Inferior parietal cortex (tissue), 1 donor: Measurements from ENCODE around the gene TMCC1.
"Not testable (repeated sequence)": the region's sequence is repeated elsewhere in the genome, so short reads cannot be mapped to it uniquely, and the experiment has no call there.

Experiments
- DNase-seq: peaks from one replicate; pipeline ENCODE4 v3.0.0-alpha.2; 2016; ENCODE audit errors: extremely low spot score

Gene TMCC1

DNA sequence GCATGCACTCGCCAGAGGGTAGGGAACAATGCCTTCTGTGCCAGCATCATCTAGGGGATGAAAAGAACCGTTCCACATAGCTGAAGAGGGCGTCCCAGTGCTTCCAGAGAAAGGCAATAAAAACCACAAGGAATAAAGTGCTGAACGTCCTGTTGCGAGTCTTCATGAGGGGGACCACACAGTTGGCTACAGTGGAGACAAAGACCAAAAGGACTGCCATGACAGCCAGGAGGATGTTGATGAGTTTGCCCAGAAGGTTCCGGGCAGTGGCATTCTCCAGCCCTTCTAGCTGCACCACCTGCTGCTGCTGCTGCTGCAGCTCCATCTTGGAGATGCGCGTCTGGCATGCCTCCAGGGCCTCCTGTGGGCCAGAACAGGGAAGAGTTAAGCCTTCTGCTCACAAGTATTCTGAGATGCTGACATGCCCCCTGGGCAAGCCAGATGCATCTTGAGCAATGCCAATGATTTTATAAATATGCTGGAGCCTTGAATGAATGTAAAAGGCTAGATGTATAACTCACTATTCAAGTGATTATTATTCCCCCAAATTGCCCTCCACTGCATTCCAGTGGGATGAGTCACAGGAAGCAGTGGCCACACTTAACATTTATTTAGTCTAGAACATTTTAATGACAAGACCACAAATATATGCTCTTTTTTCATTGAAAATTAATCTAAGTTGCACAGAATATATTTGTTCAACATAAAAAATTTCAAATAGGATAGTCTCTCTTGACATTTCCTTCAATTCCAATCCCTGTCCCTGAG is 241.9 kb downstream of the TMCC1 start:
- peak; percentile 66 for DNase-seq

DNA sequence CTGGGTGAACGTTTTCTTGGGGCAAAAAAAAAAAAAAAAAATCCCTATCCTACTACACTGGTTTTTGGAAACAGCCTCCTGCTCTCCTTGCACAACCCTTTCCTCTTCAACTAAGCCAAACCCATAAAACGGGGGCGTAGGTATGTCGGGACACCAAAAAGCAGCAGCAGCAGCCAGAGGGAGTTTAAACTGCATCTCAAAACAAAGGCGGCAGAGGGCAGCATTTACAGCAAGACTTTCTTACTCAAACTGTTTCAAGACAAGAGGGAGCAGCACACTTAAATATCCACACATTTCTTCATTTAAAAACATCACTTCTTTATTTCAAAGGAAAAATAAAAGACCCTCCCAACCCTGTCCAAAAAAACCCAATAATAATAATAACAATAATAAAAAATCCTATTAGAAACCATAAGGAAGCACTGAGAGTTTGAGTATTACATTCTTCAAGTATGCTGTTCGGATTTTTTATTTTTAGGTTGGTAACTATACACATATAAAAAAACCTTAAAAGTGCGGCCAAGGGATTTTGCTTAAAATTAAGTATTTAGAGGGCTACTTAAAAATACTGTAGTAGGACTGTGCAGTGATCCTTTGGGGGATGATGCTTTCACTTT is 243.1 kb downstream of the TMCC1 start:
- DNase-seq, result peak; percentile 82

DNA sequence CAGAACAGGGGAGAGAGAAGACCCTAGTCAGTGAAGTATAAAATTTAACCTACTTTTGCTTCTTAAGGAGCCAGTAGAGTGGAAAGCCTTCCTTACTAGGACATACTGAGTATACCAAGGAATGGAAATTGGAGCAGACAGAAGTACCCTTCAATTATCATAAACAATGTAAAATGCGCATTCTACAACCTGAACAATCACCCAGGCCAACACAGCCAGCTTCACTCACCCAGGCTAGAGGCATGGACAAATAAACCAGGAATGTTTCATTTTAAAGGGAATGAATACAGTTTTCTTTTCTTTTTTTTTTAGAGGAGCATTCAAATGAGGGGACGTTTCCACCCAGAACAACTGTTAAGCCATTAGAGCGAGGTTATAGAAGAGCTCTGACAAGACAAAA is 245.1 kb downstream of the TMCC1 start:
- no peak for DNase-seq

DNA sequence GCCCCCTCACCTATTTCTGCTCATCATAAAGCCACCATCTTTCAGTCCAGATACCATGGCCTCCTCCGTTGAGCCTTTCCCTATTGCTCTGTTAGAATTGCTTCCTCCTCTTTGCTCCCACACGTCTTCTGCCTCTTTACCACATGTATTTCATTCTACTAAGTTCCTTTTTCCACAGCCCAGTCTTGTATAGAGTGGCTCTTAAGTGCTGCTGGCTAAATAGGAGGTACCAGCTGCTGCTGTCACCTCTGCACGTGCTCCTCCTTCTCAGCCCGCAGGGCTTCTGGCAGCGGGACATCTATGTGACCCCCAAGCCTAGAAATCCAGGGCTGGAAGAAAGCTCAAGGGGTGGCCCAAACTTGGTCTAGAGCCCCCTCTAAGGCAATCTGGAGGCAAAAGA is 248.2 kb downstream of the TMCC1 start:
- no peak for DNase-seq

DNA sequence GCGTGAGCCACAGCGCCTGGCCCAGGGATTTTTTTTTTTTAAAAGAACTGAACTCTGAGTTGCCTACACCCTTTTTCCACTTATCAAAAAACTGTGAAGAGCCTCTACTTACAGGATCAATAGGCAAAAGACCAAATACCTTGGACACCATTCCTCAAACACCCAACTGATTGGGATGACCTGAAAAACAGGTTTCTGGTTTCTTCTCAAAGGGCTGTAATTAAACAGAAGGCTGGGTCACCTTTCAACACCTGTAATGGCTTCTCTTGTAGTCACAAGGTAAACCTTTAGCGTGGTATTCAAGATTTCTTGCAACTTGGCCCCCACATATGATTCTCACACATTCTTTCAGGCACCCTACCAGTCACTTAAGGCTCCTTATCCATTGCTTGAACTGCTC is 248.7 kb downstream of the TMCC1 start:
- DNase-seq, result no peak

DNA sequence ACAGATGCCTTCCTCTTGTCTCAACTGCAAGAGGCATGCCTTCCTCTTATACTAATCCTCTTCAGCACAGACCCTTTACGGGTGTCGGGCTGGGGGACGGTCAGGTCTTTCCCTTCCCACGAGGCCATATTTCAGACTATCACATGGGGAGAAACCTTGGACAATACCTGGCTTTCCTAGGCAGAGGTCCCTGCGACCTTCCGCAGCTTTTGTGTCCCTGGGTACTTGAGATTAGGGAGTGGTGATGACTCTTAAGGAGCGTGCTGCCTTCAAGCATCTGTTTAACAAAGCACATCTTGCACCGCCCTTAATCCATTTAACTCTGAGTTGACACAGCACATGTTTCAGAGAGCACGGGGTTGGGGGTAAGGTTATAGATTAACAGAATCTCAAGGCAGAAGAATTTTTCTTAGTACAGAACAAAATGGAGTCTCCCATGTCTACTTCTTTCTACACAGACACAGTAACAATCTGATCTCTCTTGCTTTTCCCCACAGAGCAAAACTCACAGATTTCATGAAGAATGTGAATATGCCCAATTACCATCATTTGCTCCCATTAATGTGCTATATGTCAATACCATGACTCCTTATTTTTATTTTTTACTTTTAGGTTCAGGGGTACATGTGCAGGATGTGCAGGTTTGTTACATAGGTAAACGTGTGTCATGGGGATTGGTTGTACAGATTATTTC is 251.8 kb downstream of the TMCC1 start:
- not testable (repeated sequence) for DNase-seq

DNA sequence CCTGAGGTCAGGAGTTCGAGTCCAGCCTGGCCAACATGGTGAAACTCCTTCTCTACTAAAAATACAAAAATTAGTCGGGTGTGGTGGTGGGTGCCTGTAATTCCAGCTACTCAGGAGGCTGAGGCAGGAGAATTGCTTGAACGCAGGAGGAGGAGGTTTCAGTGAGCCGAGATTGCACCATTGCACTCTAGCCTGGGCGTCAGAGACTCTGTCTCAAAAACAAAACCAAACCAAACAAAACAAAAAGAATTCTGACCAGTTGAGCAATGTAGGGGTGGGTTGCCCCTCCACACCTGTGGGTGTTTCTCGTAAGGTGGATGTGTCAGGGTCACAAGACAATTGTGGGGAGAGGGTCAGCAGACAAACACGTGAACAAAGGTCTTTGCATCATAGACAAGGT is 252.5 kb downstream of the TMCC1 start:
- not testable (repeated sequence) for DNase-seq

DNA sequence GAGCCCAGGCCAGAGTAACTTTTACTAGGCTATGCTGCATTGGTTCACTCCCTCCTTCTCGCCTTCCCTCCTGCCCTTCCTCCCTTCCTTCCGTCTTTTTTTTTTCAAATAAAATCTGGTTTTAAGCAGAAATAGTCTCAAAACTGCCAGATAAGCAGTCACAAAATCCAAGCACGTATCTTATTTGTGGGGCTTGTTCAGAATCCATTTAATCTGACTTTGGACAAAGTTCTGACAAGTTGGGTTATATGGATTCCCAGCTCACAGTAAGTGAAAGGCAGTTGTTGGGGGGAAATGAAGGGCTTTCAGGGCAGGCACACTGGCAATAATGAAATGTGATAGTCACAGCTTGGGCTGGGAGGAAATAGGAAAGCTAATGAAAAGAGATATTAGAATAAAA is 255.0 kb downstream of the TMCC1 start:
- no peak for DNase-seq

DNA sequence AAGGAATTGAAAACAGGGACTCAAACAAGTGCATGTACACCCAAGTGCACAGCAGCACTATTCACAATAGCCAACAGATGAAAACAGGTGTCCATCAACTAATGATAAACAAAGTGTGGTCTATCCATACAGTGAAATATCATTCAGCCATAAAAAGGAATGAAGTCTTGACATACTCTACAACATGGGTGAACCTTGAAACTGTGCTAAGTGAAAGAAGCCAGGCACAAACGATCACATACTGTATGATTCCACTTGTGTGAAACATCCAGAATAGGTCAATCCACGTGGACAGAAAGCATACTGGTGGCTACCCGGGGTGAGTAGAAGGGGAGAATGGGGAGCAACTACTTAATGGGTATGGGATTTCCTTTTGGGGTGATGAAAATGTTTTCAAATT is 257.4 kb downstream of the TMCC1 start:
- DNase-seq, result no peak

DNA sequence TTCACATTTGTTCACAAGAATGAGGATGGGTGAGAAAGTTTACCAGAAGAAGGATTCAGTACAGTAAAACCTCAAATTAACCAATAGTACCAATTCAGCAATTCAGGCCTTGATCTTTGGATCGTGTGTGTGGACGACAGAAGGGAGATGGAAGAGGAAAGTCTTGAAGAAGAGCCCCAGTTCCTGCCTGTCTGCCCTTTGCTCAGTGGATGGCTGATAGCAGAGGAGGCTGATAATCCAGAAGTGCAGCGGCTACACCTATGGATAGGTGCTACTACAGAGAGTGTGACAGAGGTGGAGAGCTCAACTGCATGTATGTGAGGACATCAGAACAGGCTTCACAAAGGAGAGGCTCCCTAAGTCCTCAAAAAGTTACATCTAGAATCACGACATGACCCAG is 257.9 kb downstream of the TMCC1 start:
- no peak for DNase-seq

DNA sequence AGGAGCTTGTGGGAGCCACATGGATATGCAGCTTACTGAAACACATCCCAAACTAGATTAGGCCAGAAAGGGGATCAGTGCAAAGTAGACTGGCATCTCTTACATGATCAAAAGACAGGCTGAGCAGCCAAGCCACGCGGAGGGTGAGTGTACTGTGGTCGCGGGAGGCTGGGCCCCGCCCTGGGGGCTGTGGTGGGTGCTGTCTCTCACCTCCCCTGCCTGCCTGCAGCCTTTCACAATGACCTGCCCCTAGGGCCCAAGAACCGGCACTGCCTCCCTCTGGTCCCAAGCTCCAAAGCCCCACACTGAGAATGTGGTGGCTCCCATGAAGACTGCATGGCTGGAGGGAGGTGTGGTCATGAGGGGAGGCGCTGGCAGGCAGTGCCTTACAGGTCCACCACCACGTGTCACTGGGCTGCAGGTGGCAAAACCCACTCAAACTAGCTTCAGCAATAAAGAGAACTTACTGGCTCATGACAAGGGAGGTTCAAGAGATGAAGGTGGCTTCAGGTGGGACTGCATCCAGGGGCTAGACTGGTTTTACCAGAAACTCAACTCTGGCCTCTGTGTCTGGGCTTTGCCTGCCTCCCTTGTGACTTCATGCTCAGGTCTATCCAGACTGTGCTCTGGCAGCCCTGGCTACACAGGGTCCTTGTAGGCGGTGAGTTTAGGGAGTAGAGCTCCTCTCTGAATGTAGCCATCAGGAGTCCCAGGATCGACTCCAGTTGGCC is 259.6 kb downstream of the TMCC1 start:
- no peak for DNase-seq

DNA sequence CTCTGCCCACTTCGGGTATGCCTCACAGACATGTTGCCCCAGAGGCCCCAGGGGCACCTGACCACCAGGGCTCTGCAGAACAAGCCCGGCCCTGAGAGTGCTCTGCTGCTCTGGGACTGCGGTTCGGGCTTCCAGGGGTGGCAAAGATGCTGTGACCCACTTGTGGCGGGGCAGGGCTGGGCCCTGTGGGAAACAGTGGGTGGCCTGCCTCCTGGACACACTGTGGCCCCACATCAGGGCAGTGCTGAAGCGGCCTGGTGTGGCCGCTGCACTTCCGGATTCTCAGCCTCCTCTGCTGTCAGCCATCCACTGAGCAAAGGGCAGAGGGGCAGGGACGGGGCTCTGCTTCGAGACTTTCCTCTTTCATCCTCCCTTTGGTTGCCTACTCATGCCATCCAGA is 260.5 kb downstream of the TMCC1 start:
- no peak for DNase-seq

DNA sequence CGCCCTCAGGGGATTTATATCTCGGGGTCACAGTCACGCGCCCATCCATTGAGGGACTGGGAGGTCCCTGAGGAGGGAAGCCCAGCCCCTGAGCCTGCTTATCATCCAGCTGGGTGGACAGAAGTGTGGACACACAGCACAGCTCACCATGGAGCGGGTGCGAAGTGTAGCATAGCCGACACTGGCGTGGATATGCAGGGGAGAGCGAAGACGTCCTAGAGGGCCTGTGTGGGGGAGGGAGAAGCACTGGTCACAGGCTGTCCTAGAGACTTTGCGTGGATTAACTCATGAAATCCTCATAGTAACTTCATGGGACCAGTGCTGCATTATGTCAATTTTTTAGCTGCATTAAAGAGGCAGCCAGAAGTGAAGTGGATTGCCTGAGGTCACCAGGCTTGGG is 261.0 kb downstream of the TMCC1 start:
- DNase-seq, result no peak

DNA sequence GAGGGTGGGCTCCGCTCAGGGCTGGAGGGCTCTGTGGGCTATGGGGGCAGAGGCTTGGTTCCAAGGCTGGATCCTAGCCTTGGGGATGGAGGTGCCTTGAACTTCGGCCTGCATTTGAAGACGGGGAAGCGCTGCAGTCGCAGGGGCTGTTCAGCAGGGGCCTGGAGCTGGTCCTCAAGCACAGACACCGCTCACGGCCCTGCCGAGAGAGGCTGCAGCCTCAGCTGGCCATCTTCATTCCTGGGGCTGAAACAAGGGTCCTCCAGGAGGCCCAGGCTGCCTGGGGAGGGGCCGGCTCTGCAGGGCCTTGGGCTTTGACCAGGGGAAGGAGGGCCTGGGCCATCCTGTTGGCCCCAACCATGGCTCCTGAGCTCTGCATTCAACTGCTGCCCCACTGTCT is 261.5 kb downstream of the TMCC1 start:
- no peak for DNase-seq

DNA sequence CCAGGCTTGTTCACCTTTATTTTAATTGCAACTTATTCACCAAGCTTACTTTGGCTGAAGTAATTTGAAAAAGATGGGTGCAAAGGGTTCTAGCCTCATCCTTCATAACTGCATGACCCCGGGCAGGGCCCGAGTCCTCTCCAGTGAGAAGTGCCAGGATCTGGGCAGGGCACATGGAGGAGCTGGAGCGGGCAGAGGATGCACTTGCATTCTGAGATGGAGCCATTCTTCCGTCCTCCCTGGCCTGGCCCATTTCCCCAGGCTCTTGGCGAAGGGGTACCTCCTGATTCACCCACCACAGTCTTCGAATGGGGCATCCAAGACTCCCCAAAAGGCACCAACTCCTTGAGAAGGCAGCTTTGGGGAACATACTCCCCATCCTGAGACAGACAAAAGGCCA is 264.5 kb downstream of the TMCC1 start:
- no peak for DNase-seq

DNA sequence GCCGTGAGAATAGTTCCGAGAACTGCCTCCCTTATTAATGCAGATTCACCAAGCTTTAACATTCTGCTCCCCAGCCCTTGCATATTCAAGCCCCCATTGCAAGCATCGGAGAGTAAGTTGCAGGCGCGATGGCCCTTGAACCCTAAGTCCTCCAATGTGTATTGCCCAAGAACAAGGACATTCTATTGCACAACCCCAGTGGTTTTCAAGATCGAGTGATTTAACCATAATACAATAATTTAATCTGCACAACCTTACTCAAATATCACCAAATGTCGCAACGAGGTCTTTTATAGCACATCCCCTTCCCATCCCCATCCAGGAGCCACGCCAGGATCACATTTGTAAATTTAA is 265.4 kb downstream of the TMCC1 start:
- DNase-seq, result no peak

DNA sequence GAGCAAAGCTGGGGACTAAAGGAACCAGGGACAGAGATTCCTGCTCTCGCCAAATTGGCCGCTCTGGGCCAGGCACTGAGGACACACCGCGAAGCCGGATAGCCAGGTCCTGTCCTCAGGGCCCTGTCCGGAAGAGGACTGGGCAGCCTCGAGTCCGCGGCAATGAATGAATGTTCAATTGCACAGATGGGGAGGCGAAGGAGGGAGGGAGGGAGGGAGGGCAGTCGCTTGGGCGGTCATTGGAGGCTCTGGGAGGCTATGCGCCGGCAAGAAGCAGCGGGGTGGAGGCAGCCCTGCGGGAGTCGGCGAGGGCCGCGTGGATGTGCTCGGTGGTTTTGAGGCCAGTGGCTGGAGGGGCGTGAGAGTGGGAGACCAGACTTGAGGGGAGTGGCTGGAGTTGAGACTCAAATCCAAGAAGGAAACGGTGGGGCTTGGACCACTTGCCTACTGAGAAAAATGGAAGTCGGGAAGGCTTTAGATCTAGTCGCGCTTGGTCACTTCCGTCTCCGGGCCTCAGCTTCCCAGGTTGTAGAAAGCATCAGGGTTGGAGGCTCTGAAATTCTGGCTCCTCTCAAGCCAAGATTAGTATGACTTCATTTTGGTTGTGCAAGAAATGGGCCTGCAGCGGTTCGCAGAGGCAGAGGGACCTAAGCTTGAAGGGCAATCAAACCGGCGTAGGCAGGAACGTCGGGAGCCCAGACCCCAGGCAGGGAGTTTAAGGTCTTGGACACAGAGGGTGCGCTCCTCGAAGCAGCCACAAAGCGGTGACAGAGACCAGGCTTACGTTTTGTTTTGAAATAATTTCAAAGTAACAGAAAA is 266.0 kb downstream of the TMCC1 start:
- peak; percentile 83 for DNase-seq

DNA sequence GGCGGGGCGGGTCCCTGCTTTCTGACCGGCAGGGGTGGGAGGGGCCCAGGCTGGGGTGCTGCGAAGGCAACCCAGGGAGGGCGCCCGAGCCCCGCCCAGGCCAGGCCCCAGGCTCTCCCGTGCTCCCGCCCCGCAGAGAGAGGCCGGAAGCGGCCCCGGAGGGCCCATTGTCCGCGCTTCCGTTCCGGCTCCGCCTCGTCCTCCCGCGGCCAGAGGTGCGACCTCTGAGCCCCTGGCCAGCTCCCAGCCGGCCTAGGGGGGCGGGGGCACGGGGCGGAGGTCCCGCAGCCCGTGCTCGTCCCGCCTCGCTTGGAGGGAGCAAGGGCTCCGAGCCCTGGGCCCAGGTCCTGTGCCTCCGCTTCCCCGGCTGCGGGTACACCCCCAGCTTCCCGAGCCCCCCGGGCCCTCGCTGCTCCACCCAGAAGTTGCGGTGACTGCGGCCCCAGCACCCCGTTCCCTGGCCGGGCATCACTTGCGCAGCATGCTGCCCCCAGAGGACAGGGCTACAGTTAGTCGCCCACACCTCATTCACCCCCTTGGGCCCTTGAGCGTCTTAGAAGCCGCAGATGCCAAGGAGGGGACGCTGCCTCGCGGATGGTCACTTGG is 266.7 kb downstream of the TMCC1 start:
- peak; percentile 64 for DNase-seq

DNA sequence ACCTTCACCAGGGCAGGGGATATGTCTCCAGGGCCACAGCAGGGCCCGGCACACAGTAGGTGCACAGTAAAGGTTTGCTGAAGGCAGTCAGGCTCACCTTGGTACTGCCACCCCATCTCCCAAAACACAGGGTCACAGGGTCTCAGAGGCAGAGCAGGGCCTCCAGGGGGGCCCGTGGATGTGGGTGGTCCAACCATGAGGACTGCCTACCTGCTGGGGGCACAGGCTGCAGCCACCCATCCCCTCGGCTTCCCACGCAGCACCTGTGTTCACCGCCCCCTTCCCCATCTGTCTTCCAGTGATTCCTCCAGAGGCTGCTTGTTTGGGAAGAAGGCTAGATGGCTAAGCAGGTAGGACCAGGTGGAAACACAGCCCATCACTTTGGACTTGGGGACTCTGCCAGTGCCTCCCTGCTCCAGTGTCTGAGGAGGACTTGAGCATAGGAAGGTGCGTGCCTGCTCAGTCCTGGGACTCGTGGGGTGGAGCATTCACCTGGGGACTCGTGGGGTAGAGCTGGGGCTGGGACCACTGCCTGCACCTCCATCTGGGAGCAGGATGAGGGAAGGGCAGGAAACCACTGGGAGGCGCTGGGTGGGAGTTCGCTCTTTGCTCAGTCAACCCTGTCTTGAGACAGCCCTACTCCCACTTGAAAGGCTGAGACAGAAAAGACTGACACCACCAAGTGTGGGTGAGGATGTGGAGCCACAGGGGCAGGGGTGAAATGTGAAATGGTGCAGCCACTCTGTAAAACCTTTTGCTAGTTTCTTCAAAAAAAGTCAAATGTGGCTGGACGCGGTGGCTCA is 268.2 kb downstream of the TMCC1 start:
- no peak for DNase-seq

DNA sequence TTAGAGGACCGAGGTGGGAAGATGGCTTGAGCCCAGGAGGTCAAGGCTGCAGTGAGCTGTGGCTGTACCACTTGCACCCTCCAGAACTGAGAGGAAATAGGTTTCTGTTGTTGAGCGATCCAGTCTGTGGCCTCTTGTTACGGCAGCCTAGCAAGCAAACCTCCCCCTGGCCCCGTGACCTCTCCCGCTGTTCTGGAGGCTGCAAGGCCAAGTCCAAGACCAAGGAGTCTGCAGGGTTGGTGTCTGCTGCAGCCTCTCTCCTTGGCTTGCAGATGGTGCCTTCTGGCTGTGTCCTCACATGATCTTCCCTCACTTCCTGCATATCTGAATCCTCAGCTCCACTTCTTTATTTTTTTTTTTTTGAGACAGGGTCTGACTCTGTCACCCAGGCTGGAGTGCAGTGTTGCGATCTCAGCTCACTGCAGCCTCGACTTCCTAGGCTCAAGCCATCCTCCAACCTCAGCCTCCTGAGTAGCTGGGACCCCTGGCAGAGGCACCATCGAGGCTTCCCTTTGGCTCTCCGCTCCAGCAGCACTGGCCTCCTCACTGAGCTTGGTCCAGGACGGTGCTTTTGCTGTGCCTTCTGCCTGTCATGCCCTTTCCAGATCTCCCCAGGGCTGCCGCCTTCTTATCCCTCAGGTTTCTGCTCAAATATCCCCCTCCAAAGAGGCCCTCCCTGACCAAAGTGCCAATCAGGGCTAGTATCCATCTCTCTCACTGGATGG is 269.0 kb downstream of the TMCC1 start:
- no peak for DNase-seq
